Measurements from ENCODE around the gene NHP2. TPM values are rescaled to one million over a fixed set of nuclear protein-coding genes. Genes with fewer than 3 reads are reported as not detected.

Gene NHP2
- total and polyA plus RNA-seq, 12 donors = 65.2 to 269 (median 122) TPM

DNA sequence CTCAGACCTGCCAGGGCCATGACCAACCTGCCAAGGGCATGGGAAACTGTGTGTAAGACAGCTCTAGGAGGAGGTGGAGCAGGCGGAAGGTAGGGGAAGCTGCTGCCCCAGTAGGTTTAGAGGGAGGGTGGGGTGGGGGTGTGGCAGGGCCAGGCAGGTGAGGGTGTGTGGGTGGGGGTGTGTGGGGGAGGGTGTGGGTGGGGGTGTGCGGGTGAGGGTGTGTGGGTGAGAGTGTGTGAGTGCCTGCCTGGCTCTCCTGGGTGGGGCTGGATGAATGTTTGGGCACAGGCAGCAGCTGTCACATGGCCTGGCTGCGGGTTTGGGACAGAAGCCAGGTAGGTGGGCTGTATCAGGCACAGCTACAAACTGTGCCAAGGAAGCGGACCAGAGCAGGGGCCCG, 49.2 kb downstream of the NHP2 start:
- Histone ChIP-seq H3K27me3 (no peaks in the 10 kb centered on the region), H3K4me3 (no peak overlapping the region), H3K27ac (no peak overlapping the region), H3K9me3 (replicated peaks in 1 of 3) (no peaks in the 10 kb centered on the region), H3K36me3 (replicated peaks in 1 of 2) (no peaks in the 10 kb centered on the region), H3K4me1 (replicated peaks in 1 of 2) (no peaks in the 10 kb centered on the region)
- TF ChIP-seq, protein P1, sequence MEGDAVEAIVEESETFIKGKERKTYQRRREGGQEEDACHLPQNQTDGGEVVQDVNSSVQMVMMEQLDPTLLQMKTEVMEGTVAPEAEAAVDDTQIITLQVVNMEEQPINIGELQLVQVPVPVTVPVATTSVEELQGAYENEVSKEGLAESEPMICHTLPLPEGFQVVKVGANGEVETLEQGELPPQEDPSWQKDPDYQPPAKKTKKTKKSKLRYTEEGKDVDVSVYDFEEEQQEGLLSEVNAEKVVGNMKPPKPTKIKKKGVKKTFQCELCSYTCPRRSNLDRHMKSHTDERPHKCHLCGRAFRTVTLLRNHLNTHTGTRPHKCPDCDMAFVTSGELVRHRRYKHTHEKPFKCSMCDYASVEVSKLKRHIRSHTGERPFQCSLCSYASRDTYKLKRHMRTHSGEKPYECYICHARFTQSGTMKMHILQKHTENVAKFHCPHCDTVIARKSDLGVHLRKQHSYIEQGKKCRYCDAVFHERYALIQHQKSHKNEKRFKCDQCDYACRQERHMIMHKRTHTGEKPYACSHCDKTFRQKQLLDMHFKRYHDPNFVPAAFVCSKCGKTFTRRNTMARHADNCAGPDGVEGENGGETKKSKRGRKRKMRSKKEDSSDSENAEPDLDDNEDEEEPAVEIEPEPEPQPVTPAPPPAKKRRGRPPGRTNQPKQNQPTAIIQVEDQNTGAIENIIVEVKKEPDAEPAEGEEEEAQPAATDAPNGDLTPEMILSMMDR (IDR thresholded peaks at IDR 0.05) = no peak
- TF ChIP-seq POLR2A (IDR thresholded peaks at IDR 0.05) = no peak
- no peak for DNase-seq
- intact Hi-C loops (cut with DNase I) = no loop called here
- WGBS, 4 donors = 54 to 65% (median 60%) methylated on average over 3 to 5 of the region's 5 CpGs

DNA sequence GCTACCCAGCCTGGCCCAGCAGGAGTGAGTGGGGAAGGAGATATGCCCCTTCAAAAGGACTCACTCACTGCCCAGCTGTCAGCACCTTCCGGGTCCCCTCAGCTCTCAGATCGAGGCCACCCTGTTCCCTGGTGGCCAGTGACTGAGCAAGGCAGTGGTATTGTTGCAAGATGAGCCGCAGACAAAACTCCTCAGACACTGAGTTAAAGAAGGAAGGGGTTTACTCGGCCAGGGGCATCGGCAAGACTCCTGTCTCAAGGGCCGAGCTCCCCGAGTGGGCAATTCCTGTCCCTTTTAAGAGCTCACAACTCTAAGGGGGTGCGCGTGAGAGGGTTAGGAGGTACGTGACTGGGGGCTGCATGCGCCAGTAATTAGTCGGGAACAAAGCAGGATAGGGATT, 50.1 kb downstream of the NHP2 start:
- no peak overlapping the region for H3K27ac ChIP-seq
- no peak for DNase-seq
- H3K36me3 ChIP-seq (replicated peaks in 1 of 2) = no peaks in the 10 kb centered on the region
- TF ChIP-seq POLR2A (IDR thresholded peaks at IDR 0.05) = no peak
- TF ChIP-seq, protein P1 (IDR thresholded peaks at IDR 0.05) = no peak
- H3K4me3 ChIP-seq = no peak overlapping the region
- no peaks in the 10 kb centered on the region for H3K4me1 ChIP-seq (replicated peaks in 1 of 2)
- 82 to 90% (median 86%) methylated on average over 8 to 12 of the region's 12 CpGs for WGBS, 4 donors
- intact Hi-C loops (cut with DNase I) = no loop called here
- H3K27me3 ChIP-seq = no peaks in the 10 kb centered on the region
- H3K9me3 ChIP-seq (replicated peaks in 1 of 3) = no peaks in the 10 kb centered on the region

Other genes starting within 250 kb of the NHP2 start
- not detected for gene PROP1, start 157.6 kb downstream of the NHP2 start, total RNA-seq
- not detected for gene PROP1, start 157.6 kb downstream of the NHP2 start, polyA plus RNA-seq
- gene N4BP3, start 40.4 kb downstream of the NHP2 start, total RNA-seq = 1 to 10 TPM in 4 of 9 donors, under 1 TPM in 5; 0.39 to 2.1 (median 0.91) TPM
- 1 to 10 TPM in 1 of 3 donors, under 1 TPM in 2; 0.31 to 2.6 (median 0.88) TPM for gene N4BP3, start 40.4 kb downstream of the NHP2 start, polyA plus RNA-seq
- 10 to 100 TPM; 30.7 to 51.4 (median 39.5) TPM for gene RMND5B, start 22.9 kb downstream of the NHP2 start, total RNA-seq
- 10 to 100 TPM; 28.1 to 36.7 (median 35.5) TPM for gene RMND5B, start 22.9 kb downstream of the NHP2 start, polyA plus RNA-seq
- not detected for gene GMCL2, start 33.5 kb upstream of the NHP2 start, total RNA-seq
- gene GMCL2, start 33.5 kb upstream of the NHP2 start, polyA plus RNA-seq = not detected
- 100 to 1,000 TPM in 7 of 9 donors, 10 to 100 TPM in 2; 40.7 to 265 (median 117) TPM for gene HNRNPAB, start 50.6 kb upstream of the NHP2 start, total RNA-seq
- gene HNRNPAB, start 50.6 kb upstream of the NHP2 start, polyA plus RNA-seq = 100 to 1,000 TPM; 112 to 195 (median 146) TPM
- gene PHYKPL, start 78.9 kb upstream of the NHP2 start, total RNA-seq = 10 to 100 TPM; 15.0 to 93.2 (median 56.0) TPM
- 100 to 1,000 TPM in 1 of 3 donors, 10 to 100 TPM in 2; 21.2 to 125 (median 89.6) TPM for gene PHYKPL, start 78.9 kb upstream of the NHP2 start, polyA plus RNA-seq

Measured in adrenal gland (tissue), 12 donors.